ENCODE data around the gene RPL19.

GRCh38 chr17:39243155-39243554 lies 43.1 kb downstream of the RPL19 start:
- TF ChIP-seq, protein P1, sequence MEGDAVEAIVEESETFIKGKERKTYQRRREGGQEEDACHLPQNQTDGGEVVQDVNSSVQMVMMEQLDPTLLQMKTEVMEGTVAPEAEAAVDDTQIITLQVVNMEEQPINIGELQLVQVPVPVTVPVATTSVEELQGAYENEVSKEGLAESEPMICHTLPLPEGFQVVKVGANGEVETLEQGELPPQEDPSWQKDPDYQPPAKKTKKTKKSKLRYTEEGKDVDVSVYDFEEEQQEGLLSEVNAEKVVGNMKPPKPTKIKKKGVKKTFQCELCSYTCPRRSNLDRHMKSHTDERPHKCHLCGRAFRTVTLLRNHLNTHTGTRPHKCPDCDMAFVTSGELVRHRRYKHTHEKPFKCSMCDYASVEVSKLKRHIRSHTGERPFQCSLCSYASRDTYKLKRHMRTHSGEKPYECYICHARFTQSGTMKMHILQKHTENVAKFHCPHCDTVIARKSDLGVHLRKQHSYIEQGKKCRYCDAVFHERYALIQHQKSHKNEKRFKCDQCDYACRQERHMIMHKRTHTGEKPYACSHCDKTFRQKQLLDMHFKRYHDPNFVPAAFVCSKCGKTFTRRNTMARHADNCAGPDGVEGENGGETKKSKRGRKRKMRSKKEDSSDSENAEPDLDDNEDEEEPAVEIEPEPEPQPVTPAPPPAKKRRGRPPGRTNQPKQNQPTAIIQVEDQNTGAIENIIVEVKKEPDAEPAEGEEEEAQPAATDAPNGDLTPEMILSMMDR (IDR thresholded peaks at IDR 0.05) = no peak
- TF ChIP-seq EZH2 (IDR thresholded peaks at IDR 0.05) = no peak
